ENCODE measurements around the gene PGBD4.

DNA sequence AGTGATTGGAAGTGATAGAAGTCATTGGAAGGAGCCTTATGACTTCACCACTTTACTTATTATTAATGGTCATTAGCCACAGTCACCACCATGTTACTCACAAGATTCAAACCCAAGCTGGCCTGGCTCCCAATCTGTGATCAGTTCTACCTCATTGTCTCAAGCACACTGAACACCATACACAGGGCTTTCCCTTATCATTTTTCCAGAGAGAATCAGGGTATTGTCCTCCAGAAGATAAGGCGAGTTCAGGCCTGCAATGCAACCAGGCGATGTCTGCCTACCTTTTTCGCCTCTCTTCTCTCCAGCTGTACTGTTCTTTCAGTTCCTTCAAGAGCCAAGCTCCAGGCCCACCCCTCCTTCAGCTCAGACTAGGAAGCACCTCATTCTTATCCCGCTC is 25.1 kb upstream of the PGBD4 start:
- TF ChIP-seq, protein P1, sequence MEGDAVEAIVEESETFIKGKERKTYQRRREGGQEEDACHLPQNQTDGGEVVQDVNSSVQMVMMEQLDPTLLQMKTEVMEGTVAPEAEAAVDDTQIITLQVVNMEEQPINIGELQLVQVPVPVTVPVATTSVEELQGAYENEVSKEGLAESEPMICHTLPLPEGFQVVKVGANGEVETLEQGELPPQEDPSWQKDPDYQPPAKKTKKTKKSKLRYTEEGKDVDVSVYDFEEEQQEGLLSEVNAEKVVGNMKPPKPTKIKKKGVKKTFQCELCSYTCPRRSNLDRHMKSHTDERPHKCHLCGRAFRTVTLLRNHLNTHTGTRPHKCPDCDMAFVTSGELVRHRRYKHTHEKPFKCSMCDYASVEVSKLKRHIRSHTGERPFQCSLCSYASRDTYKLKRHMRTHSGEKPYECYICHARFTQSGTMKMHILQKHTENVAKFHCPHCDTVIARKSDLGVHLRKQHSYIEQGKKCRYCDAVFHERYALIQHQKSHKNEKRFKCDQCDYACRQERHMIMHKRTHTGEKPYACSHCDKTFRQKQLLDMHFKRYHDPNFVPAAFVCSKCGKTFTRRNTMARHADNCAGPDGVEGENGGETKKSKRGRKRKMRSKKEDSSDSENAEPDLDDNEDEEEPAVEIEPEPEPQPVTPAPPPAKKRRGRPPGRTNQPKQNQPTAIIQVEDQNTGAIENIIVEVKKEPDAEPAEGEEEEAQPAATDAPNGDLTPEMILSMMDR (IDR thresholded peaks at IDR 0.05): no peak
- TF ChIP-seq POLR2A (IDR thresholded peaks at IDR 0.05): no peak
